Prostate gland (tissue), 2 donors: ENCODE results near the gene TOMM70.

Source experiments
- POLR2A ChIP-seq: fragments of 450-650 bp; IDR thresholded peaks from one replicate; pipeline ENCODE4 v1.6.1; 2016; ENCODE audit warnings: antibody characterized with exemption, mild to moderate bottlenecking
- POLR2AphosphoS5 ChIP-seq: sonication (generic); formaldehyde crosslinking; IDR thresholded peaks from one replicate; pipeline ENCODE4 v1.6.1; 2017; ENCODE audit warnings: antibody characterized with exemption
- TF ChIP-seq, protein P1 (sequence below), 4 experiments: fragments of 200-600 bp in 2 of 4; fragments of 450-650 bp in 2 of 4; sonication (generic) in 2 of 4; IDR thresholded peaks; 1 replicate in 3 of 4; 2 replicates in 1 of 4; pipeline ENCODE4 v1.5.1; 2016 to 2019; ENCODE audit warnings: antibody characterized with exemption in 4 of 4, mild to moderate bottlenecking in 2 of 4, moderate library complexity in 2 of 4

DNA sequence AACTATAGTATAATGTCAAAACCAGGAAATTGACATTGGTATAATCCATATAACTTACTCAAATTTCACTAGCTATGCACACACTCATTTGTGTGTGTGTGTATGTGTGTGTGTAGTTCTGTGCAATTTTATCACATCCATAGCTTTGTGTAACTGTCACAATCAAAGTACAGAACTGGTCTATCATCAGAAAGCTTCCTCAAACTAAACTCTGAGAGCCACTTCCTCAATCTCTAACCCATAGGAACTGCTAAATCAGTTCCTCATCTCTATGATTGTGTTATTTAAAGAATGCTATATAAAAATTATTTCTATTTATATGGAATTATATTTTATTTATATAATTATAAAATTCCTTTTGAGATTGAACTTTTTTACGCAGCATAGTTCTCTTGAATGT, 18.5 kb upstream of the TOMM70 start:
- no peak for TF ChIP-seq POLR2A
- TF ChIP-seq, protein P1, sequence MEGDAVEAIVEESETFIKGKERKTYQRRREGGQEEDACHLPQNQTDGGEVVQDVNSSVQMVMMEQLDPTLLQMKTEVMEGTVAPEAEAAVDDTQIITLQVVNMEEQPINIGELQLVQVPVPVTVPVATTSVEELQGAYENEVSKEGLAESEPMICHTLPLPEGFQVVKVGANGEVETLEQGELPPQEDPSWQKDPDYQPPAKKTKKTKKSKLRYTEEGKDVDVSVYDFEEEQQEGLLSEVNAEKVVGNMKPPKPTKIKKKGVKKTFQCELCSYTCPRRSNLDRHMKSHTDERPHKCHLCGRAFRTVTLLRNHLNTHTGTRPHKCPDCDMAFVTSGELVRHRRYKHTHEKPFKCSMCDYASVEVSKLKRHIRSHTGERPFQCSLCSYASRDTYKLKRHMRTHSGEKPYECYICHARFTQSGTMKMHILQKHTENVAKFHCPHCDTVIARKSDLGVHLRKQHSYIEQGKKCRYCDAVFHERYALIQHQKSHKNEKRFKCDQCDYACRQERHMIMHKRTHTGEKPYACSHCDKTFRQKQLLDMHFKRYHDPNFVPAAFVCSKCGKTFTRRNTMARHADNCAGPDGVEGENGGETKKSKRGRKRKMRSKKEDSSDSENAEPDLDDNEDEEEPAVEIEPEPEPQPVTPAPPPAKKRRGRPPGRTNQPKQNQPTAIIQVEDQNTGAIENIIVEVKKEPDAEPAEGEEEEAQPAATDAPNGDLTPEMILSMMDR (IDR thresholded peaks at IDR 0.05), result no peak
- TF ChIP-seq POLR2AphosphoS5, result no peak
